Tibial nerve (tissue), 3 donors: ENCODE measurements around the gene CABLES1.

Source experiments
- EP300 ChIP-seq, 2 donors: sonication (generic); formaldehyde crosslinking; IDR thresholded peaks; one replicate each; pipeline ENCODE4 v1.6.1; 2017; ENCODE audit warnings: antibody characterized with exemption in 2 of 2, mild to moderate bottlenecking in 1 of 2
- POLR2A ChIP-seq, 2 donors: fragments of 450-650 bp; IDR thresholded peaks; one replicate each; pipeline ENCODE4 v1.6.1; 2017; ENCODE audit warnings: antibody characterized with exemption in 2 of 2, mild to moderate bottlenecking in 2 of 2, moderate library complexity in 2 of 2

DNA sequence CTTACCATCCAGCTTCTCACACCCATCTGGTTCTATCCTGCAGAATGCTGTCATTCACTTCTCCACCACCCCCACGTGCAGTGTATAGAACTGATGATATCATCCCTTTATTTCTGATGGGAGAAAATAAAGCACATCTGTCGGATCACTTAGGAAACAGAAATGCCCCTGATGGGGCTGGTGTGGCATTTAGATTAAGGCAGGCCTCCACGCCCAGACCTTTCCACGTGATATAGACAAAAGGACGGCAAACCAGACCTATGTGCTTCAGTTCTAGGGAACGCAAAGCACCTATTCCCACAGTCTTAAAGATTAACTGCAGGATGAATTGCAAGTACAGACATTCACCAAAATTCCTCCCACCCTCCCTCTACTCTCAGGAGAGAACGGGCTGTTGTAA, 27.6 kb upstream of the CABLES1 start:
- TF ChIP-seq EP300 (IDR thresholded peaks at IDR 0.05), result no peak
- no peak for TF ChIP-seq POLR2A (IDR thresholded peaks at IDR 0.05)
